Tibial nerve (tissue), 4 donors: ENCODE results near the gene ABHD1.

Experiments used
- EP300 ChIP-seq, 2 donors: sonication (generic); formaldehyde crosslinking; IDR thresholded peaks; one replicate each; pipeline ENCODE4 v1.6.1; 2017; ENCODE audit warnings: antibody characterized with exemption in 2 of 2, mild to moderate bottlenecking in 1 of 2
- POLR2A ChIP-seq, 2 donors: fragments of 450-650 bp; IDR thresholded peaks; one replicate each; pipeline ENCODE4 v1.6.1; 2017; ENCODE audit warnings: antibody characterized with exemption in 2 of 2, mild to moderate bottlenecking in 2 of 2, moderate library complexity in 2 of 2
- TF ChIP-seq, protein P1 (sequence below), 5 experiments: fragments of 200-600 bp in 3 of 5; fragments of 450-650 bp in 2 of 5; sonication (generic) in 3 of 5; IDR thresholded peaks; one replicate each; pipeline ENCODE4 v1.5.1; 2016 to 2019; ENCODE audit warnings: antibody characterized with exemption in 5 of 5, mild to moderate bottlenecking in 3 of 5, moderate library complexity in 2 of 5

DNA sequence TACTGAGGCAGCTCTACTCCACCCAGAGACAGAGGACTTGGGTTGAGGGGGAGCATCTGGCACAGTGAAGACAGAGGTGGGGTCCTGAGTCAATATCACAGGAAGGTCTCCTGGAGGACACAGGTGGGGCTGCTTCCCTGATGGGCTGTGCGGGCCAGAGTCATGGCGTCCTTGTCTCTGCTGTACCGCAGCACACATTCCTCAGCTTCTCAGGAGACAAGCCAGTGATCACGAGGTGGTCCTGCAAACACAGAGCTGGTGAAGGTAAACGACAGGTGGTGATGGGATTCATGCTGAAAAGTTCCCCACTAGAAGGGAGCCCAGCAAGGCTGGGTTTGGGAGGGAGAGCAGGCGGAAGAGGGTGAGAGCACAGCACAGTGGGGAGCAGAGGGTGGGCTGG, 34.9 kb downstream of the ABHD1 start:
- TF ChIP-seq, protein P1, sequence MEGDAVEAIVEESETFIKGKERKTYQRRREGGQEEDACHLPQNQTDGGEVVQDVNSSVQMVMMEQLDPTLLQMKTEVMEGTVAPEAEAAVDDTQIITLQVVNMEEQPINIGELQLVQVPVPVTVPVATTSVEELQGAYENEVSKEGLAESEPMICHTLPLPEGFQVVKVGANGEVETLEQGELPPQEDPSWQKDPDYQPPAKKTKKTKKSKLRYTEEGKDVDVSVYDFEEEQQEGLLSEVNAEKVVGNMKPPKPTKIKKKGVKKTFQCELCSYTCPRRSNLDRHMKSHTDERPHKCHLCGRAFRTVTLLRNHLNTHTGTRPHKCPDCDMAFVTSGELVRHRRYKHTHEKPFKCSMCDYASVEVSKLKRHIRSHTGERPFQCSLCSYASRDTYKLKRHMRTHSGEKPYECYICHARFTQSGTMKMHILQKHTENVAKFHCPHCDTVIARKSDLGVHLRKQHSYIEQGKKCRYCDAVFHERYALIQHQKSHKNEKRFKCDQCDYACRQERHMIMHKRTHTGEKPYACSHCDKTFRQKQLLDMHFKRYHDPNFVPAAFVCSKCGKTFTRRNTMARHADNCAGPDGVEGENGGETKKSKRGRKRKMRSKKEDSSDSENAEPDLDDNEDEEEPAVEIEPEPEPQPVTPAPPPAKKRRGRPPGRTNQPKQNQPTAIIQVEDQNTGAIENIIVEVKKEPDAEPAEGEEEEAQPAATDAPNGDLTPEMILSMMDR (IDR thresholded peaks at IDR 0.05): no peak
- no peak for TF ChIP-seq POLR2A (IDR thresholded peaks at IDR 0.05)
- TF ChIP-seq EP300 (IDR thresholded peaks at IDR 0.05): no peak
